Neural cell (in vitro differentiated cells): ENCODE measurements around the gene NKAIN2. TPM values are rescaled to one million over a fixed set of nuclear protein-coding genes. Genes with fewer than 3 reads are reported as not detected.

Source experiments
- H2AFZ ChIP-seq: fragments of 200-600, 300-800 bp; sonication (generic), shearing (Covaris generic); 2 replicates; pipeline ENCODE4 v1.6.0; 2014; ENCODE audit warnings: low read depth, mild to moderate bottlenecking, antibody characterized with exemption, low read length, moderate library complexity
- H3F3A ChIP-seq: fragments of 200-600 bp; shearing (Covaris generic); 2 replicates; pipeline ENCODE4 v1.6.1; 2016; ENCODE audit warnings: mild to moderate bottlenecking, moderate library complexity, mixed read lengths, antibody characterized with exemption, low read length; ENCODE audit not compliant: insufficient read depth, poor library complexity, severe bottlenecking
- H3K27ac ChIP-seq: fragments of 200-600, 300-800 bp; sonication (generic), shearing (Covaris generic); 2 replicates; pipeline ENCODE4 v1.5.1; 2014; ENCODE audit warnings: mild to moderate bottlenecking, low read length, moderate library complexity
- H3K27me3 ChIP-seq: fragments of 300-800, 200-600 bp; sonication (generic), shearing (Covaris generic); 2 replicates; pipeline ENCODE4 v1.6.0; 2014; ENCODE audit warnings: mild to moderate bottlenecking, low read depth, low read length, moderate library complexity; ENCODE audit not compliant: insufficient read depth
- H3K36me3 ChIP-seq: fragments of 300-800, 200-600 bp; sonication (generic), shearing (Covaris generic); 2 replicates; pipeline ENCODE4 v1.5.1; 2014; ENCODE audit warnings: mild to moderate bottlenecking, antibody characterized with exemption, low read length, moderate library complexity; ENCODE audit not compliant: insufficient read depth
- H3K4me2 ChIP-seq: fragments of 300-800, 200-600 bp; sonication (generic), shearing (Covaris generic); 2 replicates; pipeline ENCODE4 v1.6.0; 2014; ENCODE audit warnings: mild to moderate bottlenecking, low read length
- H3K4me3 ChIP-seq: fragments of 300-800, 200-600 bp; sonication (generic), shearing (Covaris generic); 2 replicates; pipeline ENCODE4 v1.5.1; 2014; ENCODE audit warnings: mild to moderate bottlenecking, low read length, moderate library complexity
- H3K79me2 ChIP-seq: fragments of 200-600 bp; shearing (Covaris generic); replicated peaks from 2 replicates; pipeline ENCODE4 v1.6.0; 2014; ENCODE audit warnings: mild to moderate bottlenecking, low read length, moderate library complexity; ENCODE audit not compliant: insufficient read depth
- H3K9ac ChIP-seq: fragments of 300-800, 200-600 bp; sonication (generic), shearing (Covaris generic); 2 replicates; pipeline ENCODE4 v1.6.1; 2016; ENCODE audit warnings: mild to moderate bottlenecking, low read length, mixed read lengths
- H3K9me2 ChIP-seq: fragments of 200-600 bp; shearing (Covaris generic); 2 replicates; pipeline ENCODE4 v1.6.1; 2016; ENCODE audit warnings: mild to moderate bottlenecking, low read length, mixed read lengths; ENCODE audit not compliant: insufficient read depth
- H3K9me3 ChIP-seq: fragments of 200-600, 300-800 bp; sonication (generic), shearing (Covaris generic); 2 replicates; pipeline ENCODE4 v1.6.1; 2016; ENCODE audit warnings: mild to moderate bottlenecking, mixed run types, low read length, moderate library complexity, mixed read lengths
- H4K20me1 ChIP-seq: fragments of 200-600 bp; shearing (Covaris generic); 2 replicates; pipeline ENCODE4 v1.6.1; 2016; ENCODE audit warnings: mild to moderate bottlenecking, mixed run types; ENCODE audit not compliant: insufficient read depth
- CTCF ChIP-seq: fragments of 450-650 bp; IDR thresholded peaks from 2 replicates; pipeline ENCODE4 v1.5.1; 2014; ENCODE audit warnings: antibody characterized with exemption, mild to moderate bottlenecking, moderate library complexity; ENCODE audit not compliant: poor library complexity, severe bottlenecking
- EP300 ChIP-seq: fragments of 450-650 bp; conservative IDR thresholded peaks from 2 replicates; pipeline ENCODE4 v1.6.1; 2014; ENCODE audit warnings: antibody characterized with exemption, mild to moderate bottlenecking, moderate library complexity; ENCODE audit not compliant: poor library complexity, severe bottlenecking
- EZH2 ChIP-seq: fragments of 200-600, 300-800 bp; shearing (Covaris generic), sonication (generic); IDR thresholded peaks from 2 replicates; pipeline ENCODE4 v1.6.1; 2014; ENCODE audit warnings: antibody characterized with exemption, low read length, borderline replicate concordance, mild to moderate bottlenecking; ENCODE audit not compliant: insufficient read depth, poor library complexity, severe bottlenecking
- MXI1 ChIP-seq: fragments of 450-650 bp; conservative IDR thresholded peaks from 2 replicates; pipeline ENCODE4 v1.6.1; 2014; ENCODE audit warnings: antibody characterized with exemption, mild to moderate bottlenecking; ENCODE audit not compliant: poor library complexity, severe bottlenecking
- POLR2AphosphoS5 ChIP-seq: IDR thresholded peaks from 2 replicates; pipeline ENCODE4 v1.6.1; 2012
- RAD21 ChIP-seq: fragments of 450-650 bp; conservative IDR thresholded peaks from 2 replicates; pipeline ENCODE4 v1.6.1; 2014; ENCODE audit warnings: antibody characterized with exemption, mild to moderate bottlenecking, moderate library complexity
- REST ChIP-seq: IDR thresholded peaks from 2 replicates; pipeline ENCODE4 v1.6.1; 2012; ENCODE audit warnings: borderline replicate concordance
- SMC3 ChIP-seq: fragments of 450-650 bp; conservative IDR thresholded peaks from 2 replicates; pipeline ENCODE4 v1.6.1; 2014; ENCODE audit warnings: antibody characterized with exemption, mild to moderate bottlenecking, moderate library complexity; ENCODE audit not compliant: poor library complexity
- TAF1 ChIP-seq: IDR thresholded peaks from 2 replicates; pipeline ENCODE4 v1.6.1; 2012; ENCODE audit warnings: low read depth
- polyA plus RNA-seq: library from polyadenylated mRNA; depleted of rRNA; stranded (reverse); fragments of >200 nt; gene quantifications from 2 replicates; pipeline ENCODE4 v1.2.3, GENCODE V29; 2014

Gene NKAIN2
- polyA plus RNA-seq, 1 donor from 2014 or later = 23.2 TPM

- H3K27me3 ChIP-seq = no peaks in the 10 kb centered on the region
- no peak overlapping the region for H2AFZ ChIP-seq
- peaks cover 12% of the 10 kb centered on the region for H3F3A ChIP-seq
- no peak overlapping the region for H3K27ac ChIP-seq
- TF ChIP-seq RAD21 = no peak
- TF ChIP-seq SMC3 = no peak
- TF ChIP-seq TAF1 = no peak
- TF ChIP-seq REST = no peak
- TF ChIP-seq MXI1 = no peak
- no peak for TF ChIP-seq EZH2
- no peak for TF ChIP-seq CTCF
- TF ChIP-seq POLR2AphosphoS5 = no peak
- no peak for TF ChIP-seq EP300
- H3K4me2 ChIP-seq = no peak overlapping the region
- no peaks in the 10 kb centered on the region for H3K36me3 ChIP-seq
- H3K4me3 ChIP-seq = no peak overlapping the region
- H3K9me2 ChIP-seq = no peaks in the 10 kb centered on the region
- H3K79me2 ChIP-seq = no peaks in the 10 kb centered on the region
- H4K20me1 ChIP-seq = no peaks in the 10 kb centered on the region
- no peak overlapping the region for H3K9ac ChIP-seq
- no peaks in the 10 kb centered on the region for H3K9me3 ChIP-seq
Measured at GRCh38 chr6:124193132-124193531, 389.5 kb downstream of the NKAIN2 start.

- H2AFZ ChIP-seq = no peak overlapping the region
- H4K20me1 ChIP-seq = no peaks in the 10 kb centered on the region
- H3K27me3 ChIP-seq = no peaks in the 10 kb centered on the region
- no peak overlapping the region for H3K27ac ChIP-seq
- TF ChIP-seq SMC3 = no peak
- no peak for TF ChIP-seq EZH2
- TF ChIP-seq RAD21 = no peak
- TF ChIP-seq CTCF = no peak
- TF ChIP-seq MXI1 = no peak
- TF ChIP-seq REST = no peak
- no peak for TF ChIP-seq TAF1
- no peak for TF ChIP-seq POLR2AphosphoS5
- no peak overlapping the region for H3K9ac ChIP-seq
- no peak overlapping the region for H3K4me3 ChIP-seq
- H3K36me3 ChIP-seq = no peaks in the 10 kb centered on the region
- H3K4me2 ChIP-seq = no peak overlapping the region
- no peaks in the 10 kb centered on the region for H3K9me2 ChIP-seq
- H3F3A ChIP-seq = peaks cover under 1% of the 10 kb centered on the region
- H3K79me2 ChIP-seq = no peaks in the 10 kb centered on the region
- no peaks in the 10 kb centered on the region for H3K9me3 ChIP-seq
Measured at GRCh38 chr6:124197148-124197547, 393.5 kb downstream of the NKAIN2 start.
